Aorta (tissue), 5 donors: ENCODE measurements around the gene ARID1B. TPM values are rescaled to one million over a fixed set of nuclear protein-coding genes. Genes with fewer than 3 reads are reported as not detected.

Source experiments
- ATAC-seq: fragments of 200-7000 bp; cut with Tn5 transposase; one replicate; pipeline ENCODE4 v1.9.1; 2022; ENCODE audit warnings: moderate library complexity; ENCODE audit not compliant: low FRiP score
- DNase-seq, 2 donors: peaks; one replicate each; pipeline ENCODE4 v3.0.0-alpha.2; 2020
- H3K27ac ChIP-seq, 2 donors: one replicate each; pipeline ENCODE4 v1.5.1; 2013; ENCODE audit warnings: low read length in 2 of 2, mild to moderate bottlenecking in 2 of 2, moderate library complexity in 2 of 2, control low read depth in 1 of 2, inconsistent platforms in 1 of 2, low read depth in 1 of 2
- H3K27me3 ChIP-seq, 2 donors: one replicate each; pipeline ENCODE4 v1.6.1; 2013; ENCODE audit warnings: control low read depth in 1 of 2, low read length in 1 of 2, mild to moderate bottlenecking in 1 of 2, moderate library complexity in 1 of 2; ENCODE audit not compliant: insufficient read depth in 2 of 2, control insufficient read depth in 1 of 2
- H3K36me3 ChIP-seq, 2 donors: one replicate each; pipeline ENCODE4 v1.6.1; 2013; ENCODE audit warnings: control low read depth in 1 of 2, low read length in 1 of 2, mild to moderate bottlenecking in 1 of 2; ENCODE audit not compliant: insufficient read depth in 2 of 2, control insufficient read depth in 1 of 2
- H3K4me1 ChIP-seq, 2 donors: one replicate each; pipeline ENCODE4 v1.6.1; 2013; ENCODE audit warnings: low read length in 2 of 2, control low read depth in 1 of 2, mild to moderate bottlenecking in 1 of 2, moderate library complexity in 1 of 2; ENCODE audit not compliant: insufficient read depth in 2 of 2, control insufficient read depth in 1 of 2
- H3K4me3 ChIP-seq, 2 donors: one replicate each; pipeline ENCODE4 v1.5.1; 2013; ENCODE audit warnings: low read length in 2 of 2, control low read depth in 1 of 2, mild to moderate bottlenecking in 1 of 2
- H3K9me3 ChIP-seq: one replicate; pipeline ENCODE4 v1.6.1; 2013; ENCODE audit warnings: mild to moderate bottlenecking, low read length; ENCODE audit not compliant: control insufficient read depth
- WGBS, 2 donors: extraction: QIAGEN DNeasy Blood & Tissue Kit; methylation state at CpG; one replicate each; pipeline ENCODE4 v1.1.7; 2013; 5-methylcytosine and 5-hydroxymethylcytosine counted together
- intact Hi-C, 2 donors: fragments of 100-400 bp; cut with DNase I; formaldehyde crosslinking; loops; one replicate each; pipeline versions ENCODE4 v1.14.2 to v1.15.0; 2022
- polyA plus RNA-seq, 2 donors: library from polyadenylated mRNA; stranded (reverse); fragments of 200-250 nt; gene quantifications; one replicate each; pipeline ENCODE4 v1.2.3, GENCODE V29; 2013
- total RNA-seq, 2 donors: library from RNA; stranded (reverse); fragmentation: NEBNext Ultra II Directional; extraction: Animal tissue kit (Norgen Biotek cat#: 25700); gene quantifications; one replicate each; pipeline ENCODE4 v1.2.1, GENCODE V29; 2021
- donor health status: healthy with polysubstance abuse.
- donor health status: Bipolar disorder and iron deficiency.
- donor health status: DM: no; HTN: no; CAD: no.
- donor health status: DM: no; HTN: no; CAD: no.
- donor health status: DM: yes; HTN: yes; CAD: no.

Gene ARID1B
- total and polyA plus RNA-seq, 4 donors = 6.5 to 143 (median 54.5) TPM

DNA sequence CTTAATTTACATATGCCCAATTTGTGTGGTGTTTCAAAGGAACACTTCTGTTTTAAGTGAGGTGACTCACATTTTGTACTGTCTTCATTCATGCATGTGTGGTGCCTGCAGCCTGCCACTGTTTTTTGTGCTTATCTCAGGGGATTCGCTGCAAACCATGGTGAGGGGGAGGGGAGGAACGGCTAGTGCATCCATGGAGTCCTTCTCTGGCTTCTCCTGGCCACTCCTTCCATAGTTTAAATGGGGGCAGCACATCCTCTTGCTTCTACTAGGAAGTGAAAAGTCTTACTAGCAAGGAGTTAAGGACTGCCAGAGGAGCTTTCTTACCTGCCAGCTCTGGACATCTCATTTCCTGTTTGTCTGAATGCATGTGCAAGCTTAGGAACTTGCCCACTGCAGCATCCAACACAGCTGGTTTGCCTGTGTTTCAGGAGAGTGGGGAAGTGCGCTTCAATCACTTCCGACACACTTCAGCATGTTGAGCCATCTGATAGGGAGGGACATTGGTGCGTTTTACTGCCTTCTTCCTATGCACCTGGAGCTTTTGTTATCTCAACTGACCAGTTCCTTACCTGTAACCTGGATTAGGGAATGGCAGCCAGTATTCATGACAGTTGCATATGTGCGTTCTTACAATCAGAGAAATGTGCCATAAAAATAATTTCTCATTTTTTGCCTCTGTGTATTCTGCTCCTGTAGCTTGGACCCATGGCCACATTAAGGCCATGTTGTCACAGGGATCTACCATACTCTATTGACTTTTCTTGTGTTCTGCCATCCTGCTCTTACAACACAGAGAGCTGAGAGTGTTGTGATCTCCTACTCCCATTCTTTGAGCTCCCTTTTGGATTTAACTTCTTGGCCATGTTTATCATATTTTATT lies 211.3 kb downstream of the ARID1B start:
- WGBS, 2 donors = 75% methylated on average over 6 of the region's 6 CpGs
- DNase-seq = no peak
- no peaks in the 10 kb centered on the region for H3K4me1 ChIP-seq
- H3K27ac ChIP-seq = no peak overlapping the region
- H3K4me3 ChIP-seq = no peak overlapping the region
- ATAC-seq = no peak
- intact Hi-C loops = no loop called here
- H3K9me3 ChIP-seq = no peaks in the 10 kb centered on the region
- no peaks in the 10 kb centered on the region for H3K36me3 ChIP-seq
- H3K27me3 ChIP-seq = no peaks in the 10 kb centered on the region

DNA sequence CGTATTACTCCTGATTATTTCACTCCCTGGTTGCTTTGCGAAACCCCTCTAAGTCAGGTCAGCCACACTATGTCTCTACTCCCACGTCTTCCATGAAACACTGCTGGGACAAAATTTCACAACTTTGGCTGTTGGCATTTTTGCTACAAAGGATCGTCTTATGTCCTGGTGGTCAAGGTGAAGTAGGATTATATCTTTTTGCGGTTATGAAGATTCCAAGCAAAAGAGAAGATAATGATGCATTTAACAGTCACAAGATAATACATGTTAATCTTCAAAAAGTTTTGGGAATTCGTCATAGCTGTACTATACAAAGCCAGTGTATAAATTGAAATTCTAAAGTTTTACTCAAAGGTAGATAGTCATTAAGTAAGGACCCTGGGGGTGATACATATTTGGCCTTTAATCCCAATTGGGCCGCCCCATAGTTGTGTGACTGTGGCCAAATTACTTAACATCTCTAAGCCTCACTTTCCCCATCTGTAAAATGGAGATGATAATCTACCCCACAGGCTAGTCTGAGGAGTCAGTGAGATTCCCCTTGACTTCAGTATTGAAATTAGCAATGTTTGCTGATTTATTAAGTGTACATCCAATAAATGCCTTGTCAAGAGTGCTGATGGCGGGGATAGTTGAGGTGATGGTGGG lies 212.1 kb downstream of the ARID1B start:
- Histone ChIP-seq H3K36me3 (no peaks in the 10 kb centered on the region), H3K27me3 (no peaks in the 10 kb centered on the region), H3K4me1 (no peaks in the 10 kb centered on the region), H3K27ac (no peak overlapping the region), H3K4me3 (no peak overlapping the region), H3K9me3 (no peaks in the 10 kb centered on the region)
- ATAC-seq (no peak), DNase-seq (no peak)
- intact Hi-C loops = no loop called here
- WGBS, 2 donors = 83% methylated on average over 8 of the region's 8 CpGs

GRCh38 chr6:156992020-156992804 lies 215.0 kb downstream of the ARID1B start:
- Histone ChIP-seq H3K4me1 (no peaks in the 10 kb centered on the region), H3K9me3 (no peaks in the 10 kb centered on the region), H3K27me3 (no peaks in the 10 kb centered on the region), H3K36me3 (no peaks in the 10 kb centered on the region), H3K4me3 (no peak overlapping the region), H3K27ac (no peak overlapping the region)
- WGBS, 2 donors = 19 to 26% methylated on average over 13 of the region's 13 CpGs
- DNase-seq = no peak
- intact Hi-C loops = no loop called here
- peak; percentile 56 for ATAC-seq

- Histone ChIP-seq H3K9me3 (no peaks in the 10 kb centered on the region), H3K4me1 (no peaks in the 10 kb centered on the region), H3K4me3 (no peak overlapping the region), H3K27me3 (no peaks in the 10 kb centered on the region), H3K27ac (no peak overlapping the region), H3K36me3 (no peaks in the 10 kb centered on the region)
- DNase-seq (no peak), ATAC-seq (no peak)
- intact Hi-C loops = no loop called here
- WGBS, 2 donors = 85 to 91% methylated on average over 2 of the region's 2 CpGs
These were observed 216.5 kb downstream of the ARID1B start for GRCh38 chr6:156993713-156994112.

DNA sequence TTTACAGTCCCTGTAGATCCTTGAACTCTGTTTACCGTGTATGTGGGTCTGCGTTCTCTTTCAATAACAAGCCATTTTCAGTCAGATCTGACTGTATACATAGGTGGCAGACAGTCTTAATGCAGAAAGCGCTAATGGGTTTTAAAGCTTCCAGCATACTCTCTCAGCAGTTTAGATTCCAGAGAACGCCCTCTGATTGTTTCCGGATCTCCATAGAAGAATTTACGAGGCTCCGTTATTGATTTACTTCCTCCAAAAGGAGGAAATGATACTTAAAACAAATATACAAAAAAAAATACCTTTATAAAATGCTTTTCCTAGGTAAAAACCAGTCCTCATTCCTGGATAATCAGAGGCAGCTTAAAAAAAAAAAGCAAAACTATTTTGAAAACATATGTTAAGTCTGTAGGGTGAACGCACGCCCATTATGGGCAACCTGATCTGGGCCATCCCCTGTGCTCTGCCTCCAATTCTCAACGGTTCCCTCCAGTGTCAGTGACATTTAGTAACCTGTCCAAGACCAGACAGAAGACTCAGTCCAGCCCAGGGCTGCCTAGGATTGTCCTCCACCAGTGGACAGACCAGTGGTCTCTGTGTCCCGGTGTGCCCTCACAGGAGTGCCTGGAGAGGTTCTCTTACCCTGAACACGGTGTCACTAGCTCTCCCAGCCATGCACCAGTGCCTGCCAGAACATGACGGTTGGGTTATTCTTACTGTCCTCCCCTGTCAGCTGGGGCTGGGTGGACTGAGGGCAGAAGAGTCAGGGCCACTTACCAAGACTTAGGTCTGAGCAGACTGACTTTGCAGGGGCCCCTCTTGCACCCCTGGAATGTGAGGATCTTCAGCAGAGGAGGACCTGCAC lies 217.3 kb downstream of the ARID1B start:
- no peaks in the 10 kb centered on the region for H3K9me3 ChIP-seq
- no peaks in the 10 kb centered on the region for H3K36me3 ChIP-seq
- no peaks in the 10 kb centered on the region for H3K27me3 ChIP-seq
- no peaks in the 10 kb centered on the region for H3K4me1 ChIP-seq
- H3K27ac ChIP-seq = no peak overlapping the region
- whole genome bisulfite sequencing, 2 donors = 85 to 90% methylated on average over 13 of the region's 13 CpGs
- H3K4me3 ChIP-seq = no peak overlapping the region
- ATAC-seq = peak; percentile 22
- intact Hi-C loops = no loop called here
- no peak for DNase-seq

- Histone ChIP-seq H3K4me1 (no peaks in the 10 kb centered on the region), H3K36me3 (no peaks in the 10 kb centered on the region), H3K27ac (no peak overlapping the region), H3K27me3 (no peaks in the 10 kb centered on the region), H3K9me3 (no peaks in the 10 kb centered on the region), H3K4me3 (no peak overlapping the region)
- WGBS, 2 donors = 93 to 97% methylated on average over 5 of the region's 5 CpGs
- DNase-seq (no peak), ATAC-seq (no peak)
- intact Hi-C loops = no loop called here
These were observed 218.3 kb downstream of the ARID1B start for GRCh38 chr6:156995502-156995901.

DNA sequence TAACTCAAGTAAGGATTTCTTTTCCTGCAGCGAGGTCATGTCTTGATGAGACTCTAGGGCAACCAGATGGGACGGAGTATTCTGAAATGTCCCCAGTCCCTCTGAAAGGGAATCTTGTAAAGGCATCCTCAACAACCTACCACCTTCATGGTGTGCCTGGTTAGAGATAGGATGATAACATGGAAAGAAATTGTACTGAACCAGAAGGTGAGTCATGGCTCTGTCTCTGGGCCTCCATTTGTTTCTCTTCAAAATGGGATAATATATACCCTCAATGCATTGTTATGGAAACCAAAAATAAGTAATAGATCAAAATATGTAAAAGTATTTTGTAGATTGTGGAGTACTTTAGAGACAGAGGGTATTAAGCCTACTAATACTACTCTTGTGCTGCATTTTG lies 219.1 kb downstream of the ARID1B start:
- Histone ChIP-seq H3K4me1 (no peaks in the 10 kb centered on the region), H3K9me3 (no peaks in the 10 kb centered on the region), H3K27ac (no peak overlapping the region), H3K4me3 (no peak overlapping the region), H3K27me3 (no peaks in the 10 kb centered on the region), H3K36me3 (no peaks in the 10 kb centered on the region)
- intact Hi-C loops = no loop called here
- WGBS, 2 donors = 94 to 97% methylated on average over 2 of the region's 2 CpGs
- DNase-seq = no peak
- no peak for ATAC-seq

GRCh38 chr6:156998794-156999330 lies 221.7 kb downstream of the ARID1B start:
- Histone ChIP-seq H3K27ac (no peak overlapping the region), H3K4me3 (no peak overlapping the region), H3K9me3 (no peaks in the 10 kb centered on the region), H3K36me3 (no peaks in the 10 kb centered on the region), H3K27me3 (no peaks in the 10 kb centered on the region), H3K4me1 (no peaks in the 10 kb centered on the region)
- 84 to 87% methylated on average over 7 of the region's 7 CpGs for WGBS, 2 donors
- ATAC-seq (no peak), DNase-seq (no peak)
- intact Hi-C loops = no loop called here
